Stimulated activated CD8-positive, alpha-beta memory T cell treated with anti-CD3 and anti-CD28 coated beads, Interleukin-15, amount 100 ng/mL, for 1 hour (primary cell): Measurements from ENCODE around the gene ATL1.
"Not testable (repeated sequence)": the region's sequence is repeated elsewhere in the genome, so short reads cannot be mapped to it uniquely, and the experiment has no call there.

Experiments used
- DNase-seq: peaks from one replicate; pipeline ENCODE4 v3.0.0-alpha.2; 2020; ENCODE audit warnings: low read depth

ATL1 gene

DNA sequence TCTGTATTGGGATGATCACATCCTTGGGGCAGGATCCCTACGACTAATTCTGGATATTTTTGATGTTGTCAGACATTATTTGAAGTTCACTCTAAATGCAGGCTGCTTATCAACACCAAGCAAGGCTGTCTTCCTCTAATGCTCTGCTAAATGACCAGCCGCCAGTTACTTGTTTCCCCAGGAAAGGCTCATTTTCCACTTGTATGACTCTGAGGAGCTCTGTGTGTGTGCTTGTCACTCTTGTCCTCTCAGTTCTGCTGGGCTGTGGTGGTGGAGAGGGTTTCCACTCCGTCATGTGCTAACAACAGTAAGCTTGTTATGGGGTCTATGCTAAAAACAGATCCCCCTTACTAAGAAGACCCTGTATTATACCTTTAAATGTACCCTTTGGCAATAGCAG lies 42.1 kb downstream of the ATL1 start:
- DNase-seq = no peak

DNA sequence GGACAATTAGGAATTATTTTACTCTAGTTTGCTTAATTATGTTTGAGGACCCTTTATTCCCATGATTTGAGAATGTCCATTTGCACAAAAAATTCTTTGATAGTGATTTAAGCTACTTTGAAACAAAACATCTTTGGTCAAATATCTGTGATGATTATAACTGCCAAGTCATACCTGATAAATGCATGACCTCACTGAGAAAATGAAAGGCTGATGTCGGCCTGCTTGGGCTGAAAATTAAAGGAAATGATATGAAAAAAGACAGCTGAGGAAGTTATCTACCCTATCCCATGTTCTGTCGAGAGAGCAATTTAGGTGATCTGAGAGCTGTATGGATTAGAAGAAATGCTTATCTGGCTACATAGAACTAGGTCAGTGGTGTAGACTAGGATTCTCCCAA lies 43.6 kb downstream of the ATL1 start:
- DNase-seq = no peak

DNA sequence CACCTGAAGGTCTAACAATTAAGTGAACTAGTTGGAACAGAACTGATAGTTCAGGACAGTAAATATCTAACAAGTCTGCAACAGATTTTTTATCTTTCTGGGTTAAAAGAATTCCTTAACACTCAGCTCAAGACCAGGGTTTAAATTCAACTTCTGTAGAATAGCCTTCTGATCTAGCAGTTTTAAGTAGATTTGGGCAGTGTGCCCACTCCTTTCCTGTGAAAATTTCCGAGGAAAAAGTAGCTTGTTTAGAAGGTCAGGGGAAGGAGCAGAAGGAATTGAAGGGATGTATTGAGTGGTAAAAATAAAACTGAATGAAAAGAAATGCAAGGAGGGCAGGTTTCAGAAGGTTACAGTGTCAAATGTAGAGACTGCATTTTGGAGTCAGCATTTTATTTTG lies 45.8 kb downstream of the ATL1 start:
- no peak for DNase-seq

DNA sequence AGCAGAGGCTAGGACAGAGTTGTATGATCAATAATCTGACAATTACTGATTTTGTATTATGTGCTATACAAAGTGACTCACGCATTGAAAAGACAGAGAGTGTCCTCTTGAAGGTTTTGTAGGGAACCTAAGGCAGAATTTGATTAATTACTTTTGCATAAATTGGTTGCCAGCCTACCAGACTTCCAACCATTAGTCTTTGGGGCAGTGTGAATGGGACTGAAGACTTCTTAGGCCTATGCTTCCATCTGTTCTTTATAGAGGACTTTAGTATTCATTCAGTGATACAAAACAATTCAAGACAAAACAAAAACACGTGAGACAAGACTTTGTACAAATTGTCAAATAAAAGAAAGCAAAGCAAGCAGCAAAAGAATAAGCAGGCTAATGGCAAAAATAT lies 46.5 kb downstream of the ATL1 start:
- no peak for DNase-seq

DNA sequence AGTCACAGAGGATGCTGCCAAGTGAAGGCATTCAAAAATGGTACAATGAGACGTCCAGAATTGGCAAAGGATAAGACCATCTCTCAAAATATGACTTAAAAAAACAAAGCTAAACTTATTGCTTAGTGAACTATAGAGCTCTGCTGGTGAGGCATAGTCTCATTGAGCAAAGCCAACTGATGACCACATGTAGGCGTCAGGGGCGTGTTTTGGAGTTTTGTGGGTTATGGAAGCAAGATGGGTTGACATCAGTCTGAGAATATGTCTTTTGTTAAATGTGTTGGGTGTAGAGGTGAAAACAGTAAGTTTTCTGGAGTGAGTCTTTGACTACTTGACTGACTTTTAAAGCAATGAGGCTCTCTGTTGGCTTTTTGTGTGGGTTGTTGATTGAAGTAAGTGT lies 47.2 kb downstream of the ATL1 start:
- no peak for DNase-seq

DNA sequence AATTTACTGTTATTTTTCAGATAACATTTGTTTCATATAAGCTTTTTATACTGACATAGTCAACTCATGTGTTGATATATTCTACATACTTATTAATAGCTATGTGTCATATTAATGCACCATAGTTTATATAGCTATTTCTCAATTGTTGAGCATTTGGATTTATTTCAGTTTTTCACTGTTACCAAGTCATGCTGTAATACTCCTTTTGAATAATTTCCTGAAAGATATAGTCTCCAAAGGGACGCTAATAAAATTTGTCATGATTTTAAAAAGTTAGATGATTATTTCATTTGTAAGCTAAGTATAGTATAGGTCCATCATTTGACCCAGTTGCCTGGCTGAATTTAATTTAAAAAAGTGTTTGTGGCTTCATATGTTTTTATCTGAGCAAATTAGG lies 47.8 kb downstream of the ATL1 start:
- no peak for DNase-seq

DNA sequence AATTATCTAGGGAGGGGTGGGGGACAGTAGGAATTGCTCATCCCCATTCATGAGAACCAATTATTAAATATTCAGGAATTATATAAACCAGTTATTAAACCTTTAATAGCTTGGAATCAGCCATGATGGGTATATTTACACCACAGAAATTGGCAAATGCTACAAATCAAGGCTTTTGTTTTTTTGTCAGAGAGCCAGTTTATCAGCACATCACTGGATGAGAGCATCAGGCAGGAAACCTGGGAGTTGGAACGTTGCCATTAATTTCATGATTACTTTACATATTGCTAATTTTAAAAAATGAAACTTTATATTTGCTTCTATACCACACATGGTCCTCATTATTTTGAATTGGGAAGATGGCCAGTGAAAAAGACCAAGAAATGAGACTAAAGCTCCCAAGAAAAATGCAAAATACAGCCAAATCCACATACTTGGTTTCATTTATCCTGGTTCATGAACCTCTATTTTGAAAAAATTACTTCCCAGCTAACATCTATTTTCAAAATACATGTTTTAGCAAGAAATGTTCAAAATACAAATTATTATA lies 48.4 kb downstream of the ATL1 start:
- DNase-seq = no peak

DNA sequence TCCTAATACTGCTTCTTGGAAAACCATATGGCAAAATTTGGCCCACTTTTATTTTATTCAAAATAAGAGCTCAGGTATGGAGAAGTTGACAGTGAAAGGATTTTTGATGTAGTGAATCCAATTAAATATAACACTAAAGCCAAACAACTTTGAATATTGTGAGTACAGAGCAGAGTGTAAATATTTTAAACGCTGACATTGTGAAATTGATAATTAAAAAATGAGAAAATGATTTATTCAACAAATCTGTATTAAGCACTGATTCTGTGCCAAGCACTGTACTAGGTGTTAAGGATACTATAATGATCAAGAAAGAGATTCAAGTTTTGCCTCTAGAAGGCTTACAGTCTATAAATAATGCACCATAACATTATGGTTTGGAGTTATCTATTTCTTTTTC lies 50.5 kb downstream of the ATL1 start:
- DNase-seq = no peak

DNA sequence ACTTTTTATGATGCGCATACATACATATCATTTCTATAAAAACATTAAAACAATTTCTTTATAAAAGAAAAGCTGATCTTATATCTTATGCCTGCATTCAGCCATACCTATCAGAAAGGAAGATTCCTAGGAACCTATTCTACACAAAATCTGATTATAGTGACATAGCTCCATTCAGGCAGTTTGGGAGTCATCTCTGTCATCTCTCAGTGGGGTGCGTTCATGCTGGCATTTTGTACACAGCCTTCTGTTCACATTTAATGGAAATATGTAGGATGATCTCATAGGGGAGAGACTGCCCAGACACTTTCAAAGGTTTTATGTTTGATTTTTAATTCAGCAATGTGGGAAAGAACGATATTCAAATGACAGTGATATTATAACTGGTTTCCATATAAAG lies 52.9 kb downstream of the ATL1 start:
- DNase-seq = no peak

DNA sequence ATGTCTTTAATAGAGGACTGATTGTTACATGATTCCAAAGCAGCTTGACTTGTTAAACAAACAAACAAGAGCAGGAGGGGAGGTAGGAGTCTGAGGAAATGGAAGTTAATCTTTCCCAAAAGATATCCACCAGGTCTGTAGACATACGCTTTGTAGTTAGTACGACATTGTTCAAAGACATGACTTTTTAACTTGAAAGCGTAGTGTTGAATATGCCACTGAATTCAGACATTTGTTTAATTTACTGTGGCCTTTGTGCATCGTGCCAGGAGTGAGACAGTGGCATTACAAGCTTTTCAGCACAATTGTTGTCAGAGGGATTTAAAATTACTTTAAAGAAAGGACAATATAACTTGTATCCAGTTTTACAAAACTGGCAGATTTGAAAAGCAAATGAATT lies 55.1 kb downstream of the ATL1 start:
- DNase-seq = no peak

DNA sequence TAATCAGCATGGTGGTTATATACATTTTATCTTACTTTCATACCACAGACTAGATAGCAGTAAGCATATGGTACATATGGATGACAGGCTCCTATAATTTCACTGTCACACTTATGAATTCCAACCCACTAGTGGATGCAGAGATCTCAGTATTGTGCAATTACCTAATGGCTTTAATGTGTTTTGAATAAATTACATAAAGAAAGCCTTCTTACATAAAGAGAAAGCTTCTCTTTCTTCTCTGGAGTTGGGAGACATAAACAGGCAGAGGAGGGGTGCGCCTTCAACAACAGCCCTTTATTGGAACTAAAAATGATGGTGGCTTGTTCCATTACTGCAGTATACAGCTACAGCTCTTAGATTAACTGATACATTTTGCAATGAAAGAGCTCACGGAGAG lies 55.6 kb downstream of the ATL1 start:
- DNase-seq = no peak

DNA sequence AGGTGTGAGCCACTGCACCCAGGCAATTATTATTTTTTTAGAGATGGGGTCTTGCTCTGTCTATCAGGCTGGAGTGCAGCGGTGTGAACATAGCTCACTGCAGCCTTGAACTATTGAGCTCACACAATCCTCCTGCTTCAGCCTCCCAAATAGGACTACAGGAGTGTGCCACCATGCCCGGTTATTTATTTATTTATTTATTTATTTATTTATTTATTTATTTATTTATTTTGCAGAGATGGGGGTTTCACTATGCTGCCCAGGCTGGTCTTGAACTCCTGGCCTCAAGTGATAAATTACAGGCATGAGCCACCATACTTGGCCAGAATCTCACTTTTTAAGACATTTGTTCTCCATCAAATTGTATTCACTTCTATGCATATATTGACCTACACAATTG lies 56.3 kb downstream of the ATL1 start:
- DNase-seq = no peak

DNA sequence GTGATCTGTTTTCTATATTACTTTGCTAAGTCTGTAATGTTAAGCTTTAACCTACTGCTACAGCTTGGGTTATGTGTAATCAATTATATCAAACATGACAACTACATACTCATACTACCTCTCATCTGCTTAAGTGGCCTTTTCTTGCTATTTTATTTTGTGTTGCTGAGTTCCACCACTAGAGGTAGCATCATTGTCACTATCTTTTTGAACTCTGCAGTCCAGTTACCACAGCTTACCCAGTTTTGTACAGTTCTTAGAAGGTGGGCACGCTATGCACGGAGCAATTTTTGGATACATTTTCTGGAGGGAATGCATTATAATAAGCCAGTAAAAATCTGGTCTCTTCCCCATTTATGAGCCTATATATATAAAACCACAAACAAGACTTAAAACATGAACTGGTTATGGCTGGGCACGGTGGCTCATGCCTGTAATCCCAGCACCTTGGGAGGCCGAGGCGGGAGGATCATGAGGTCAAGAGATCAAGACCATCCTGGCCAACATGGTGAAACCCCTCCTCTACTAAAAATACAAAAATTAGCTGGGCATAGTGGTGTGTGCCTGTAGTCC lies 59.7 kb downstream of the ATL1 start:
- DNase-seq = no peak

DNA sequence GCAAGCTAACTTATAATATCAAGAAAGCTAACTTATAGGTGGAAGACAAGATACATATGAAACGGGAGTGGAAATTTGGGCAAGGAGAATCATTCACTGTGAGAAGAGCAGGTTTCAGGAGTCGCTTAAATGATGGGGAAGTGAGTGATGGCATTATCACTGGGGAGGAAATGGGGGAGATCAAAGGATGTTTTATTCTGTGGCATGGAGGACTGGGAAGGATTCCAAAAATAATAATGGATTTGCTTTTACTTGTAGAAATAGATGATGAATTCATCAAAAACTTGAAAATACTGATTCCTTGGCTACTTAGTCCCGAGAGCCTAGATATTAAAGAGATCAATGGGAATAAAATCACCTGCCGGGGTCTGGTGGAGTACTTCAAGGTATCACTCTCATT lies 60.4 kb downstream of the ATL1 start:
- DNase-seq = no peak

DNA sequence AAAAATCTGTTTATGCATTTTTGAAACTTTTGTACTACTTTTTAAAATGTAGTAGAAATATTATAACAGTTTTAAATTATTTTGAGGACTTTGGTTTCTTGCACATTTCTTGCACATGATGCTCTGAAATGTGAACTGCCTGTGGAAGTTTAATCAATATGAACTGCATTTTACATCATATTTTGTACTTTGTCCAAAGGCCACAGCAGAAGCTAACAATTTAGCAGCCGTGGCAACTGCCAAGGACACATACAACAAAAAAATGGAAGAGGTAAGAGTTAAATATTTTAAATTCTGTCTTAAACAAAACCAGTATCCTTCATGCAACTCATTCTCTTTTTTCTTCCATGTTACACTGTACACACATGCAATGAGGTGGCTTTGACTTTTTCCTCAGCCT lies 63.0 kb downstream of the ATL1 start:
- DNase-seq = no peak

DNA sequence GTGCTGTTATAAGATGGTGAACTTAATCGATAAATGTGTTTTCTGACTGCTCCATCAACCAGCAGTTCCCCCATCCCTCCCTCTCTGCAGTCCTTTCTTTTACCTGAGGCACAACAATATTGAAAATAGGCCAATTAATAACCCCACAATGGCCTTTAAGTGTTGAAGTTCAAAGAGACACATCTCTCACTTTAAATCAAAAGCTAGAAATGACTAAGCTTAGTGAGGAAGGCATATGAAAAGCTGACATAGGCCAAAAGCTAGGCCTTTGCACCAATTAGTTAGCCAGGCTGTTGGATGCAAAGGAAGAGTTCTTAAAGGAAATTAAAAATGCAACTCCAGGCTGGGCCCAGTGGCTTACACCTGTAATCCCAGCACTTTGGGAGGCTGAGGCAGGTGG lies 64.5 kb downstream of the ATL1 start:
- DNase-seq = no peak

DNA sequence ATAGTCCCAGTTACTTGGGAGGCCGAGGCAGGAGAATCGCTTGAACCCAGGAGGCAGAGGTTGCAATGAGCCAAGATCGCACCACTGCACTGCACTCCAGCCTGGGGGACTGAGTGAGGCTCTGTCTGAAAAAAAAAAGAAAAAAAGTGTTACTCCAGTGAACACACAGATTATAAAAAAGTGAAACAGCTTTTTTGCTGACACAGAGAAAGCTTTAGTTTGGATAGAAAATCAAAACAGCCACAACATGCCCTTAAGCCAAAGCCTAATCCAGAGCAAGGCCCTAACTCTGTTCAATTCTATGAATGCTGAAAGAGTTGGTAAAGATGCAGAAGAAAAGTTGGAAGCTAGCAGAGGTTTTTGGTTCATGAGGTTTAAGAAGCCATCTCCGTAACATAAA lies 65.0 kb downstream of the ATL1 start:
- DNase-seq = not testable (repeated sequence)

DNA sequence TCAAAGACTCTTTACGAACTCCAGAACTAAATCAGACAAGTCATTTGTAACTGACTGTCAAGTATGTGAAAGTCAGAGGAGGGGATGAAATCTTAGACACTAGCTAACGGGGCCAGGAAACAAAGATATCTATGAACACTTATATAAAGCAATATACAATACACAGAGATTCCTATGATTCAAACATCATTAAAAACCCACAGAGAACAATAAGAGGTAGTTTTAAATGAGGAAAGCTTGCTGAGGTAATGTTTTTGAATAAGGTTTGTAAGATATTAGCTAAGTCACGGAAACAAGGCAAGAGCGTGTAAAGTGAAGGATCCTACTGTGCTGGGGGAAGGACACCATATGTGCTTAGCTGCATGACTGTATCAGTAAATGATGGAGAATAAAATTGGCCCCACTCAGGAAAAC lies 71.5 kb downstream of the ATL1 start:
- DNase-seq = no peak

DNA sequence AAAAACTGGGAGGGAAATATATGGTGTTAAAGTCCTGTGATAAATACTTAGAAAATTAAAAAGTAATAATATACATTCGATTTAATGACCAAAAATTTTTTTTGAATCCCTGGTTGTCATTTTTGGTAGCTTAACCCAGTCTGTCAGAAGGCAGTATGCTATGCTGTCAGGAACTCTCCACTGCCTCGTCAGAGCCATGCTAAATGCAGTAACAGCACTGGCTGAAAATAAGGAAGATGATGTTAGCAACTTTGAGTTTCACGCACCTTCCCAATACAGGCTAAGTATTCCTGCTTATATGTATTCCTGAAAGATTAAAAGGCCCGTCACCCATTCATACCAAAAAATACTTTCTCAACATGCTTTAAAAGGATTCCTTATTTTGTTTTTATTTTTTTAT lies 74.0 kb downstream of the ATL1 start:
- DNase-seq = no peak

DNA sequence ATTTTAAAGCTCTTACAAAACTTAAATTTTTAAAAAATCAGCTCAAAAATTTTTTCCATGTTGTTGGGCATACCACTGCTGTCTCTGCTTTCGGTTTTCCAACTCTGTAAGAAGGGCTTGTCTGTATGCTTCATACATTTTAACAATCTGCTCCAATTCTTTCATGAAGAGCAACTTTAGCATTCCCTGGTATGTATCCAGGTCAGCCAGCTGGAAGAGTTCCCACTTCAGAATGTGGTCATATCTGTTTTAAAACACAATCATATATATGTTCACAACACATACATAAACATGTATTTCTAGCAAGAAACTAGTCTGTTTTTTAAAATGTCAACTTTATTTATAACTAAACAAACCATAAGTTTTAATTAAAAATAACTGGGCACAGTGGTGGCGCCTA lies 75.2 kb downstream of the ATL1 start:
- DNase-seq = no peak

DNA sequence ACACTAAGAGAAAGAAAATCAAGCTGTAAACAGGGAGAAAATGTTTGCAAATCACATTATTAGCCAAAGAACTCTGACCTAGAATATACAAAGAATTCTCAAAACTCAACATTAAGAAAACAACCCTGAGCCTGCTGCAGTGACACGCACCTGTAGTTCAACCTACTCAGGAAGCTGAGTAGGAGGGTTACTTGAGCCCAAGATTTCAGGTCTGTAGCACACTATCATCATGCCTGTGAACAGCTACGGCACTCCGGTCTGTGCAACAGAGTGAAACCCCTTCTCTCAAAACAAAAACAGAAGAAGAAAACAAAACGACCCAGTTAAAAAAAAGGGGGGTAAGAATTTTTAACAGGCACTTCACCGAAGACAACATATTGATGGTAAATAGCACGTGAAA lies 87.3 kb downstream of the ATL1 start:
- no peak for DNase-seq

DNA sequence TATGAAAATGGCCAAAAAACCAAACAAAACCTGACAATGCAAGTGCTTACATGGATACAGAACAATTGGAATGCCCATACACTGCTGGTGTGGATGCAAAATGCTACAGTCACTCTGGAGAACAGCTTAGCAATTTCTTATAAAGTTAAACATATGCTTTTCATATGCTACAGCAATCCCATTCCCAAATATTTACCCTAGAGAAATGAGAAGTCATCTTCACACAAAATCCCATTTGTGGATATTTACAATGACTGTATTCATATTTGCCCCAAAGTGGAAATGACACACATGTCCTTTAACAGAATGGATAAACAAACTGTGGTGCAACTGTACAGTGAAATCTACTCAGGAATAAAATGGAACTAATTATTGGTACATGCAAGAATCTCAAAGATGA lies 87.8 kb downstream of the ATL1 start:
- DNase-seq = no peak

DNA sequence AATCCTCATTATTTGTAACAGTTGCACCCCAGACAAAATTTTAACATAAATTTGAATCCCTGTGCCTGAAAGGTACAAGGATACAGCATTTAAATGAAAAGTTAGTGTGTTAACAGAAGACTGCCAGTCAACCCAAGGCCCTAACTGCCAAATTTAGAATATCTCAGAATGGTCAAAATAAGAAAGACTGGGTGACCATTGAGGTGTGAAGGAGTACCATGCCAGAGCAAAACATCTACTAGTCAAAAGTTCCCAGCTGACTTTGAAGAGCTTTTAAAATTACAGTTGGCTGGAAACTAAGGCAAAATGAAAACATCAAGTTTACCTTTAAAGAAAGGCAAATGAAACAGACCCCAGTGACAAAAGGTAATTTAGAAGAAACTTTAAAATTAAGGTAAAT lies 89.7 kb downstream of the ATL1 start:
- DNase-seq = no peak

DNA sequence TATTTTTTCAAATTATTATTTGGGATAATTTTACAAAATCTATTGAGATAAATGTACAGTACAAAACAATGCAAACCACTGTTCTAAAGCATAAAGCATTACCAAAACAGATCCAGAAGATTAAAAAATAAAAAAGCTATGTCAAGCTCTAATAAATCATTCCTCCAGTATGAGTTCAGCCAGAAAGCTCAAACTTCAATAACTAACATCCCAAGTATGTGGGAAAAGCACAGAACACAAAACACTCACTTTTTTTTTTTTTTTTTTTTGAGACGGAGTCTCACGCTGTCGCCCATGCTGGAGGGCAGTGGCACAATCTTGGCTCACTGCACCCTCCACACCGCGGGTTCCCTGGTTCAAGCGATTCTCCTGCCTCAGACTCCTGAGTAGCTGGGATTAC lies 96.8 kb downstream of the ATL1 start:
- DNase-seq = no peak

DNA sequence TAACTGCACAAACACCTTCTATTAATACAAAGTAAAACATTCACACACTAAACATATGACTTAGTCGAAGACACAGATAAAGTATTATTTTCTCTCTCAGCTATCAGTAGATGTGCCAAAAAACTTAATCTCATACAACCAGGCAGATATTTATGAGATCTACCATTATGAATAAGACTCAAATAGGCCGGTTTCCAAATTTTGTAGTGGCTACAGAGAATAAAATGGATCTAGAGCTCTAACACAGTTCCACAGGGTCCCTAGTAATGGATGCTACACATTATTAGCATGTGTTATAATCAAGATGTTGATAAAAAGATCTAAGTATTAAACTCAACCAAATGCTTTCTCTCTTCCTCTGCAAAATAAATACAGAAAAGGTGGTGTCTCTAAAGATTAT lies 97.8 kb downstream of the ATL1 start:
- DNase-seq = no peak
